Body of pancreas (tissue), 4 donors: ENCODE measurements around the gene UBN1. TPM values are rescaled to one million over a fixed set of nuclear protein-coding genes. Genes with fewer than 3 reads are reported as not detected.

Source experiments
- ATAC-seq: fragments of 150-250 bp; one replicate; pipeline ENCODE4 v1.9.1; 2016
- DNase-seq, 4 donors: peaks; one replicate each; pipeline ENCODE4 v3.0.0-alpha.2; 2019
- H3K27ac ChIP-seq, 4 donors: fragments of 200-600 bp; sonication (generic); 1 replicate in 3 of 4; 2 replicates in 1 of 4; pipeline versions ENCODE4 v1.5.1 to v1.6.1; 2016 to 2019; ENCODE audit warnings: mild to moderate bottlenecking in 1 of 4, mixed read lengths in 1 of 4, moderate library complexity in 1 of 4
- H3K27me3 ChIP-seq, 2 donors: fragments of 200-600 bp; sonication (generic); one replicate each; pipeline ENCODE4 v1.6.0; 2016; ENCODE audit warnings: mild to moderate bottlenecking in 1 of 2
- H3K36me3 ChIP-seq, 2 donors: fragments of 200-600 bp; sonication (generic); replicated peaks in 1 of 2; 2 replicates each; pipeline ENCODE4 v1.5.1; 2016; ENCODE audit warnings: low read depth in 2 of 2; ENCODE audit not compliant: insufficient read depth in 1 of 2
- H3K4me1 ChIP-seq: fragments of 200-600 bp; sonication (generic); one replicate; pipeline ENCODE4 v1.6.0; 2016
- H3K4me3 ChIP-seq, 2 donors: fragments of 200-600 bp; sonication (generic); 1 replicate in 1 of 2; 2 replicates in 1 of 2; pipeline ENCODE4 v1.5.1; 2016 to 2019
- H3K9me3 ChIP-seq, 3 donors: fragments of 200-600 bp; sonication (generic); 1 replicate in 2 of 3; 2 replicates in 1 of 3; pipeline ENCODE4 v1.5.1; 2016
- CTCF ChIP-seq, 7 experiments: fragments of 450-650 bp in 4 of 7; fragments of 200-600 bp in 3 of 7; sonication (generic) in 3 of 7; IDR thresholded peaks; one replicate each; pipeline ENCODE4 v1.5.1; 2016 to 2019; ENCODE audit warnings: antibody characterized with exemption in 7 of 7
- POLR2A ChIP-seq, 3 donors: fragments of 450-650 bp; IDR thresholded peaks; one replicate each; pipeline ENCODE4 v1.6.1; 2016; ENCODE audit warnings: antibody characterized with exemption in 3 of 3, mild to moderate bottlenecking in 2 of 3
- WGBS, 2 donors: methylation state at CpG; one replicate each; pipeline ENCODE4 v1.1.5; 2017; 5-methylcytosine and 5-hydroxymethylcytosine counted together
- intact Hi-C: fragments of 100-400 bp; cut with DNase I; formaldehyde crosslinking; loops from one replicate; pipeline ENCODE4 v1.15.1; 2023
- total RNA-seq, 2 donors: library from RNA; depleted of rRNA; stranded (reverse); fragments of >200 nt; gene quantifications; one replicate each; pipeline ENCODE4 v1.1.0, GENCODE V29; 2016

Gene UBN1
- total RNA-seq, 2 donors from 2014 or later: 20.8 to 41.2 TPM

- no peak for ATAC-seq
- Histone ChIP-seq H3K27me3 (no peaks in the 10 kb centered on the region), H3K4me3 (no peak overlapping the region), H3K36me3 (no peaks in the 10 kb centered on the region), H3K4me1 (peaks cover 33% of the 10 kb centered on the region), H3K27ac (no peak overlapping the region), H3K9me3 (no peaks in the 10 kb centered on the region)
- intact Hi-C loops: no loop called here
- TF ChIP-seq CTCF (IDR thresholded peaks at IDR 0.05) (no peak), POLR2A (IDR thresholded peaks at IDR 0.05) (no peak)
- no peak for DNase-seq
- WGBS, 2 donors: 79 to 93% methylated on average over 5 of the region's 5 CpGs
Observed at GRCh38 chr16:4920826-4921225, 73.5 kb downstream of the UBN1 start.

- DNase-seq (no peak), ATAC-seq (no peak)
- no peak overlapping the region for H3K4me3 ChIP-seq
- no peaks in the 10 kb centered on the region for H3K27me3 ChIP-seq
- intact Hi-C loops: no loop called here
- no peaks in the 10 kb centered on the region for H3K36me3 ChIP-seq
- H3K27ac ChIP-seq: no peak overlapping the region
- no peaks in the 10 kb centered on the region for H3K9me3 ChIP-seq
- H3K4me1 ChIP-seq: peaks cover 36% of the 10 kb centered on the region
- no peak for TF ChIP-seq CTCF (IDR thresholded peaks at IDR 0.05)
- TF ChIP-seq POLR2A (IDR thresholded peaks at IDR 0.05): no peak
- 79 to 86% methylated on average over 15 to 18 of the region's 18 CpGs for whole genome bisulfite sequencing, 2 donors
Observed at GRCh38 chr16:4922721-4923342, 75.6 kb downstream of the UBN1 start.

GRCh38 chr16:4923853-4924252 lies 76.6 kb downstream of the UBN1 start:
- intact Hi-C loops: no loop called here
- no peaks in the 10 kb centered on the region for H3K36me3 ChIP-seq
- TF ChIP-seq CTCF (IDR thresholded peaks at IDR 0.05) (no peak), POLR2A (IDR thresholded peaks at IDR 0.05) (no peak)
- no peaks in the 10 kb centered on the region for H3K9me3 ChIP-seq
- ATAC-seq: no peak
- peaks cover 31% of the 10 kb centered on the region for H3K4me1 ChIP-seq
- no peak overlapping the region for H3K4me3 ChIP-seq
- H3K27me3 ChIP-seq: no peaks in the 10 kb centered on the region
- peak overlapping the region in 3 of 4 donors; percentile 47 to 73 (median 52) for H3K27ac ChIP-seq
- WGBS, 2 donors: 47 to 49% methylated on average over 6 of the region's 6 CpGs
- no peak for DNase-seq

- H3K4me3 ChIP-seq: no peak overlapping the region
- H3K4me1 ChIP-seq: peaks cover 29% of the 10 kb centered on the region
- H3K27me3 ChIP-seq: no peaks in the 10 kb centered on the region
- 35% methylated on average over 10 of the region's 12 CpGs; no CpG with 5 or more reads in 1 of the 2 donors for WGBS, 2 donors
- H3K27ac ChIP-seq: peak overlapping the region; percentile 47 to 73 (median 56)
- no peaks in the 10 kb centered on the region for H3K9me3 ChIP-seq
- TF ChIP-seq POLR2A (IDR thresholded peaks at IDR 0.05) (peak in 1 of 3 donors; percentile 10), CTCF (IDR thresholded peaks at IDR 0.05) (no peak)
- DNase-seq (peak; percentile 63 to 85 (median 72)), ATAC-seq (peak; percentile 90)
- no peaks in the 10 kb centered on the region for H3K36me3 ChIP-seq
- intact Hi-C loops: no loop called here
Observed at GRCh38 chr16:4924593-4925292, 77.5 kb downstream of the UBN1 start.

GRCh38 chr16:4925293-4925607 lies 78.0 kb downstream of the UBN1 start:
- WGBS, 2 donors: 60% methylated on average over 5 of the region's 5 CpGs
- intact Hi-C loops: no loop called here
- no peak for DNase-seq
- no peak for TF ChIP-seq CTCF (IDR thresholded peaks at IDR 0.05)
- no peak for TF ChIP-seq POLR2A (IDR thresholded peaks at IDR 0.05)
- no peaks in the 10 kb centered on the region for H3K9me3 ChIP-seq
- H3K36me3 ChIP-seq: no peaks in the 10 kb centered on the region
- peaks cover 29% of the 10 kb centered on the region for H3K4me1 ChIP-seq
- H3K27me3 ChIP-seq: no peaks in the 10 kb centered on the region
- no peak for ATAC-seq
- H3K27ac ChIP-seq: peak overlapping the region in 3 of 4 donors; percentile 47 to 73 (median 60)
- H3K4me3 ChIP-seq: no peak overlapping the region
